Measurements from ENCODE around the gene LGR5. TPM values are rescaled to one million over a fixed set of nuclear protein-coding genes. Genes with fewer than 3 reads are reported as not detected.

Gene LGR5
- total and polyA plus RNA-seq, 2 of the 8 experiments (the other 6 are each of a cell fraction or from before 2014, with no cell fraction given): 0.08 to 0.19 TPM

GRCh38 chr12:71626768-71627167, 187.2 kb downstream of the LGR5 start:
- Histone ChIP-seq H2AK5ac (ENCODE audit: low read depth, low read length) (no peak overlapping the region), H2AFZ (ENCODE audit: low read length) (no peak overlapping the region), H3K27me3 (replicated peaks in 1 of 4; ENCODE audit: control insufficient read depth in 3 of 4, extremely low read depth in 1 of 4, insufficient read depth in 3 of 4, low read length in 3 of 4) (no peaks in the 10 kb centered on the region), H2BK5ac (ENCODE audit: low read depth, low read length) (no peak overlapping the region), H3K18ac (ENCODE audit: extremely low read depth, low read length) (no peak overlapping the region), H3K36me3 (ENCODE audit: control insufficient read depth in 2 of 4, insufficient read depth in 4 of 4, low read length in 3 of 4) (peaks cover 7 to 89% (median 47%) of the 10 kb centered on the region in 4 experiments), H3K9ac (replicated peaks in 1 of 4; ENCODE audit: extremely low read depth in 1 of 4, low read depth in 3 of 4, low read length in 3 of 4) (no peak overlapping the region), H3K56ac (replicated peaks; ENCODE audit: insufficient read length, low read depth, low read length) (no peak overlapping the region), H3K79me2 (ENCODE audit: control insufficient read depth in 1 of 2, insufficient read depth in 2 of 2, low read length in 2 of 2) (no peaks in the 10 kb centered on the region), H3K23ac (ENCODE audit: insufficient read length) (no peak overlapping the region), H2BK12ac (ENCODE audit: low read depth, low read length) (no peak overlapping the region), H3K4ac (replicated peaks; ENCODE audit: insufficient read length, low read depth, low read length) (no peak overlapping the region), H4K8ac (ENCODE audit: extremely low read depth, insufficient read depth, low read length) (no peak overlapping the region), H3K23me2 (ENCODE audit: low read depth, low read length) (no peaks in the 10 kb centered on the region; the same call in 1 of the 2 replicates), H3K27ac (ENCODE audit: low read depth, low read length) (no peak overlapping the region), H3K4me2 (ENCODE audit: insufficient read depth in 1 of 2, low read depth in 2 of 2, low read length in 2 of 2) (no peak overlapping the region), H2BK15ac (ENCODE audit: low read length) (no peak overlapping the region), H2BK20ac (ENCODE audit: low read length) (no peak overlapping the region), H2BK120ac (replicated peaks; ENCODE audit: low read depth, low read length) (no peak overlapping the region), H4K20me1 (replicated peaks in 1 of 2; ENCODE audit: control insufficient read depth in 1 of 2, insufficient read depth in 2 of 2, low read length in 2 of 2) (no peaks in the 10 kb centered on the region), H3K9me3 (ENCODE audit: insufficient read depth in 2 of 2, low read depth in 1 of 2, low read length in 1 of 2) (no peaks in the 10 kb centered on the region), H3K4me1 (replicated peaks in 1 of 4; ENCODE audit: control insufficient read depth in 3 of 4, insufficient read depth in 4 of 4, low read length in 3 of 4) (no peaks in the 10 kb centered on the region), H4K5ac (ENCODE audit: insufficient read length, low read depth, low read length) (no peak overlapping the region), H4K91ac (replicated peaks; ENCODE audit: insufficient read length, low read length) (no peak overlapping the region), H3K79me1 (ENCODE audit: low read depth, low read length) (no peaks in the 10 kb centered on the region), H3K4me3 (ENCODE audit: extremely low read depth in 1 of 4, insufficient read depth in 2 of 4, low read depth in 3 of 4, low read length in 4 of 4) (no peak overlapping the region), H3K14ac (ENCODE audit: insufficient read length) (no peak overlapping the region)
- FAIRE-seq (no peak), DNase-seq (ENCODE audit: low read depth in 1 of 2, low spot score in 2 of 2) (no peak)
- WGBS, 2 experiments (ENCODE audit: extremely low coverage in 1 of 2, insufficient coverage in 1 of 2, insufficient read length in 1 of 2, insufficient replicate concordance in 2 of 2, low coverage in 1 of 2, low lambda C conversion rate in 2 of 2, missing lambda C conversion rate in 1 of 2): 91% methylated on average over 3 of the region's 3 CpGs; no CpG with 5 or more reads in 1 of the 2 experiments
- CTCF ChIA-PET (ENCODE audit: partially characterized antibody): interaction anchor here (0.8 to 4.4 kb wide), 3 partner anchors 8 to 120 kb away, joined by 3 to 21 read pairs (median 4); no protein-coding TSS in a partner anchor
- POLR2A ChIA-PET (ENCODE audit: partially characterized antibody): interaction anchor here (1.0 kb wide), 1 partner anchor 9 kb away, joined by 3 read pairs; no protein-coding TSS in a partner anchor
- no peak for TF ChIP-seq SIRT6 (IDR thresholded peaks at IDR 0.05; ENCODE audit: low read length)
- no peak for TF ChIP-seq SIN3A (conservative IDR thresholded peaks at IDR 0.05 in 1 of 2, IDR thresholded peaks at IDR 0.05 in 1 of 2; ENCODE audit: low read depth in 1 of 2, low read length in 2 of 2)
- no peak for TF ChIP-seq SUZ12 (IDR thresholded peaks at IDR 0.05; ENCODE audit: low read length)
- no peak for TF ChIP-seq MAX (IDR thresholded peaks at IDR 0.05)
